ENCODE results near the gene SESN1.
"Not testable (repeated sequence)": the region's sequence is repeated elsewhere in the genome, so short reads cannot be mapped to it uniquely, and the experiment has no call there.

The SESN1 gene

GRCh38 chr6:109121411-109121810, 26.8 kb upstream of the SESN1 start:
- no peak overlapping the region for H3K27ac ChIP-seq
- no peak for TF ChIP-seq ZFX (IDR thresholded peaks at IDR 0.05; ENCODE audit: borderline replicate concordance)
- TF ChIP-seq, protein P1, sequence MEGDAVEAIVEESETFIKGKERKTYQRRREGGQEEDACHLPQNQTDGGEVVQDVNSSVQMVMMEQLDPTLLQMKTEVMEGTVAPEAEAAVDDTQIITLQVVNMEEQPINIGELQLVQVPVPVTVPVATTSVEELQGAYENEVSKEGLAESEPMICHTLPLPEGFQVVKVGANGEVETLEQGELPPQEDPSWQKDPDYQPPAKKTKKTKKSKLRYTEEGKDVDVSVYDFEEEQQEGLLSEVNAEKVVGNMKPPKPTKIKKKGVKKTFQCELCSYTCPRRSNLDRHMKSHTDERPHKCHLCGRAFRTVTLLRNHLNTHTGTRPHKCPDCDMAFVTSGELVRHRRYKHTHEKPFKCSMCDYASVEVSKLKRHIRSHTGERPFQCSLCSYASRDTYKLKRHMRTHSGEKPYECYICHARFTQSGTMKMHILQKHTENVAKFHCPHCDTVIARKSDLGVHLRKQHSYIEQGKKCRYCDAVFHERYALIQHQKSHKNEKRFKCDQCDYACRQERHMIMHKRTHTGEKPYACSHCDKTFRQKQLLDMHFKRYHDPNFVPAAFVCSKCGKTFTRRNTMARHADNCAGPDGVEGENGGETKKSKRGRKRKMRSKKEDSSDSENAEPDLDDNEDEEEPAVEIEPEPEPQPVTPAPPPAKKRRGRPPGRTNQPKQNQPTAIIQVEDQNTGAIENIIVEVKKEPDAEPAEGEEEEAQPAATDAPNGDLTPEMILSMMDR (IDR thresholded peaks at IDR 0.05) = no peak

GRCh38 chr6:109118871-109119354, 24.3 kb upstream of the SESN1 start:
- TF ChIP-seq, protein P1 (IDR thresholded peaks at IDR 0.05) = no peak
- no peak for TF ChIP-seq ZFX (IDR thresholded peaks at IDR 0.05; ENCODE audit: borderline replicate concordance)
- no peak overlapping the region for H3K27ac ChIP-seq

DNA sequence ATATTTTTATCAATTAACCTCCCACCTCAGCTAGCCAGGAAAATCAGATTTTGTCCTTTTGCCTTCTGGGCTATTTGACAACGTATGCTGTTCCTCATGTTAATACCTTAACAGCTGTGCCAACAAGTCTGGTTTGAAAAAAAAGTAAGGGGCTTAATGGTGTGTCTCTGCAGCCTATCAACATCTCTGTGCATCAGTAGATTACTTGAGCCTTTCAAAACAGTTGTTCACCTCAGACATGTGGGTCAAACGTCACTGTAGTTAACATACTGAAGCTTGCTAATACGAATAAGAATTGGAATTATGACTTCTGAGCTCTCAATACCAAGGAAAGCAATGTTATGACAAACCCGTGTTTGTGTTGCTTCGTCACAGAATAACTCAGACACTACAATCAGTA, 23.7 kb upstream of the SESN1 start:
- TF ChIP-seq, protein P1 (IDR thresholded peaks at IDR 0.05) = no peak
- H3K27ac ChIP-seq = no peak overlapping the region

GRCh38 chr6:109117346-109118035, 22.8 kb upstream of the SESN1 start:
- H3K27ac ChIP-seq = no peak overlapping the region
- TF ChIP-seq, protein P1 (IDR thresholded peaks at IDR 0.05) = no peak
- no peak for TF ChIP-seq ZFX (IDR thresholded peaks at IDR 0.05; ENCODE audit: borderline replicate concordance)

- H3K27ac ChIP-seq = not testable (repeated sequence)
Observed at GRCh38 chr6:109112663-109113062, 18.0 kb upstream of the SESN1 start.

DNA sequence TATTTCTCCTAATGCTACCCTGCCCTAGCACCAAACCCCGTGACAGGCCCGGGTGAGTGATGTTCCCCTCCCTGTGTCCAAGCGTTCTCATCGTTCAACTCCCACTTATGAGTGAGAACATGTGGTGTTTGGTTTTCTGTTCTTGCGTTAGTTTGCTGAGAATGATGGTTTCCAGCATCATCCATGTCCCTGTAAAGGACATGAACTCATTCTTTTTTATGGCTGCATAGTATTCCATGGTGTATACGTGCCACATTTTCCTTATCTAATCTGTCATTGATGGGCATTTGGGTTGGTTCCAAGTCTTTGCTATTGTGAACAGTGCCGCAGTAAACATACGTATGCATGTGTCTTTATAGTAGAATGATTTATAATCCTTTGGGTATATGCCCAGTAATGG, 15.0 kb upstream of the SESN1 start:
- H3K27ac ChIP-seq = not testable (repeated sequence)

GRCh38 chr6:109105681-109106080, 11.0 kb upstream of the SESN1 start:
- H3K27ac ChIP-seq = no peak overlapping the region
- TF ChIP-seq, protein P1 (IDR thresholded peaks at IDR 0.05) = no peak
- no peak for TF ChIP-seq ZFX (IDR thresholded peaks at IDR 0.05; ENCODE audit: borderline replicate concordance)

DNA sequence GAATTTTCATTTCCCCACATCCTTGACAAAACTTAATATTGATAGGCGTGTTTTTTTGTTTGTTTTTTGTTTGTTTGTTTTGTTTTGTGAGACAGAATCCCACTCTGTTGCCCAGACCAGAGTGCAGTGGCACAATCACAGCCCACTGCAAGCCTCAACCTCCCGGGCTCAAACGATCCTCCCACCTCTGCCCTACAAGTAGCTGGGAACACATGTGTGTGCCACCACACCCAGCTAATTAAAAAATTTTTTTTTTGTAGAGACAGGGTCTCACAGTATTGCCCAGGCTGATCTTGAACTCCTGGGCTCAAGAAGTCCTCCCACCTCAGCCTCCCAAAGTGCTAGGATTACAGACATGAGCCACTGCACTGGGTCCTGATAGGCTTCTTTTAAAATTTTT, 9.9 kb upstream of the SESN1 start:
- H3K27ac ChIP-seq = no peak overlapping the region
- TF ChIP-seq, protein P1 (IDR thresholded peaks at IDR 0.05) = no peak
- no peak for TF ChIP-seq ZFX (IDR thresholded peaks at IDR 0.05; ENCODE audit: borderline replicate concordance)
